GM18861 (cell line): Measurements from ENCODE around the gene C4orf50.

Experiments
- ATAC-seq: cut with Tn5 transposase; IDR thresholded peaks from one replicate; pipeline ENCODE4 v1.9.1; 2021; ENCODE audit not compliant: unreplicated experiment

Gene C4orf50

DNA sequence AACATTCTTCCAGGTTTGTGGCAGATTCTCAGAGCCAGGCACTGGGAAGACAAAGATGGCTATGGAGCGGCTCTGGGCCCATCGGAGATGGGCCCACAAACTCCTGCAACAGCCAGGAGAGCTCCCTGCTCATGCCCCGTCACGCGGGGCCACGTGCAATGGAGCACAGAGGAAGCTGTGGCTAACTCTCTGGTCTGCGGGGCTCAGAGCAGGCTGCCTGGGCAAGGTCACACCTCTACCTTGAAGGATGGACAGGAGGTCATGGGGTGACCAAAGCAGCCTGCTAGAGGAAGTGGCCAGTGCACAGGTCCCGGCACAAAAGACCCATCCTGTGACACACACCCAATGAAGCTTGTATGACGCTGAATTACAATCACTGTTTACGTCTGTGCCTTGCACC lies 45.2 kb downstream of the C4orf50 start:
- ATAC-seq: no peak

- ATAC-seq: no peak
Measured at GRCh38 chr4:5972571-5972970, 45.7 kb downstream of the C4orf50 start.

- ATAC-seq: no peak
Measured at GRCh38 chr4:5971078-5971450, 47.2 kb downstream of the C4orf50 start.

DNA sequence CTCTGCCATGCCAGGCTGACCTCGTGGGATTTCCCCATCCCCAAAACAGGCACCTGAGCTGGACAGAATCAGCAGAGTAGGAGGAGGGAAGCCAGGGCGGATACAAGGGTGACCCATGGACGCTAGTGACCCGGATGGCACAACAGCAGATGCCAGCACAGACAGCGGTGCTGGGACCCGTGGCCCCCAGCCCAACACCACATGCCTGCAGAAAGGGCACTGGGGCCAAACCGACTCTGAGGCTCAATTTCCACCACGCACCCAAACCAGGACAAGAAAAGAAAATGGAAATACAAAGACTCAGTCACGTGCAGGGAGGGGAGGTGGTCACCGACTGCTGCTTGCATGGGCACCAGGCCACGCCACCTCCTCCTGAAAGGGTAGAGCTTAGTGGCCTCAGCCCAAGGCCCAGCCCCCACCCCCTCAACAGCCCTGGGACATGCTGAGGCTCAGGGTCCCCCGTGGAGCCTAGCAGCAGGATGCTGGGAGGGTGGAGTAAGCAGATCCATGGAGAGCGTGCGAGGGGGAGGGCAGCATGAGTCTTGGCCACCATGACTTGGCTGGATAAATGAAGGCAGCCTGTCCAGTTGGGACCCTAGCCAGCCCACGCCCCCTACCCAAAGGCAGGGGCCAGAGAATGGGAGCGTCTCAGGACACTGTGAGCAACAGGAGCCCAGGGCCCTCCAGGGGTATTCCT lies 47.7 kb downstream of the C4orf50 start:
- ATAC-seq: no peak

GRCh38 chr4:5969777-5970176 lies 48.5 kb downstream of the C4orf50 start:
- ATAC-seq: no peak

DNA sequence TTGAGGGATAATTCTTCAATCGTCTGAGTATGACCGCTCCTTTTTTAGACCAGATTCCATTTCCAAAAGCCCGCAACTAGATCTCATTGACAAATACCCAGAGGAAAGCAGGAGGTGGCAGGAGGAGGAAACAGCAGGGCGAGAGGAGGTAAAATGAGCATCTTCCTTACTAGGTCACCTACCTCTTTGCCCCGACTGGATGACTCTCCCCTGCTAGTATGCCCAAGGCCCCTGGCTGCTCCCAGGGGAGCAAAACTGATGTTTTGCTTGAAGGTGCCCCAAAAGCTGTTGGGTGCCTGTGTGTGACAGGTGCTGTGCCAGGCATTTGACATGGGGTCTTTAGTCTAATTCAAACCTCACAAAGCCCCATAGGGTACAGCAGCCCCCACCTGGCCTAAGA lies 48.9 kb downstream of the C4orf50 start:
- ATAC-seq: no peak

GRCh38 chr4:5968246-5968645 lies 50.0 kb downstream of the C4orf50 start:
- no peak for ATAC-seq

DNA sequence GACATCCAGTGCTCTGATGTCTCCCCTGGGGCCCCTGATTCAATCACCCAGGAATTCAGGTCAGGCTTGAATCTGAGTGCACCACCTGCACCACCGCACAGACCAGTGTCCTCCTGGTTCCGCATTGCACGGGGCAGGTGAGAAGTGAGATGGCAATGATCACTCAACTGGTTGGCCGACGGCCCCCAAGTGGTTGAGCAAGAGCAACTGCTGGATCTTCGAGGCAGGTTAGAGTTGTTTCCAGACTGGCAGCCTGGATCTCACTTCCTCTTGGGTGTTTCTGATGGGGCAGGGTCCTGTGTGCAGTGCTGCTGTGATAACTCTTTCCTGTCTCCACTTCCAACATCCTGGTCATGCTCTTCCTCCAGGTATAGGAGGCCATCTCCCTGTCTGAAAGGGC lies 50.4 kb downstream of the C4orf50 start:
- ATAC-seq: no peak

DNA sequence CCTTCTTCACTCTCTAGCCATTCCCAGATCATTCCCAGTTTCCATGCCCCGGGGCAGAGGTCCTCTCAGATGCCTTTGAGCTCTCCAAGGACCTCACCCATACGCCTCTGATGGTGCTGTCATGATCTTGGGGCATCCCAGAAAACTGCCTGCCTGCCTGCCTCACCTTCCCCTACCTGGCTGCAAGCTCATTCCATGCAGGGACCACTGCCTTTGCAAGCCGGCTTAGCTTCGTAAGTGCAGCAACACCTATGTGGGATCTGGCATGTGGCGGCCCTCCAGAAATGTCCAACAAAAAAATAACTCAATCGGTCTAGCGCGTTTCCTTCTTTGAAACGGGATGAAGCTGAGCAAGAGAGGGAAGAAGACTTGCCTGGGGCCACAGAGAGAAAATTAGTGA lies 53.0 kb downstream of the C4orf50 start:
- ATAC-seq: no peak

- ATAC-seq: no peak
Measured at GRCh38 chr4:5964030-5964429, 54.2 kb downstream of the C4orf50 start.

DNA sequence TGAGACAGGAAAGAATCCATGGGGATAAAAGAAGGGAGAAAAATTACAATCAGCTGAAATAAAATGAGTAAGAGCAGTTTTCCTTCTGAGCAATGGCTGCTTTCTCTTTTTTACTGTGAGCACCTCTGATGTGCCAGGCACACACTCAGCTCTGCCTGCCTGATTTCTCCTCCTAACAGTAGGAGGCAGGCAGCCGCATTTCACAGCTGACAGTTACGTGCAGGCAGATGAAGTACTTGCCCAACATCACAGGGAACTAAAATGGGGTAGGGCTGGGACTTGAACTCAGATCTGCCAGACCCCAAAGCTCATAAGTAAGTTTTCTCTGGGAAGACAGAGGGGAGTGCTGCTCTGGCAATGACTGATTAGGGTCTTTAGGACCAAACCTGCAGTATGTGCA lies 54.6 kb downstream of the C4orf50 start:
- ATAC-seq: no peak

- no peak for ATAC-seq
Measured at GRCh38 chr4:5962416-5962815, 55.8 kb downstream of the C4orf50 start.

GRCh38 chr4:5960252-5960880 lies 57.9 kb downstream of the C4orf50 start:
- no peak for ATAC-seq

DNA sequence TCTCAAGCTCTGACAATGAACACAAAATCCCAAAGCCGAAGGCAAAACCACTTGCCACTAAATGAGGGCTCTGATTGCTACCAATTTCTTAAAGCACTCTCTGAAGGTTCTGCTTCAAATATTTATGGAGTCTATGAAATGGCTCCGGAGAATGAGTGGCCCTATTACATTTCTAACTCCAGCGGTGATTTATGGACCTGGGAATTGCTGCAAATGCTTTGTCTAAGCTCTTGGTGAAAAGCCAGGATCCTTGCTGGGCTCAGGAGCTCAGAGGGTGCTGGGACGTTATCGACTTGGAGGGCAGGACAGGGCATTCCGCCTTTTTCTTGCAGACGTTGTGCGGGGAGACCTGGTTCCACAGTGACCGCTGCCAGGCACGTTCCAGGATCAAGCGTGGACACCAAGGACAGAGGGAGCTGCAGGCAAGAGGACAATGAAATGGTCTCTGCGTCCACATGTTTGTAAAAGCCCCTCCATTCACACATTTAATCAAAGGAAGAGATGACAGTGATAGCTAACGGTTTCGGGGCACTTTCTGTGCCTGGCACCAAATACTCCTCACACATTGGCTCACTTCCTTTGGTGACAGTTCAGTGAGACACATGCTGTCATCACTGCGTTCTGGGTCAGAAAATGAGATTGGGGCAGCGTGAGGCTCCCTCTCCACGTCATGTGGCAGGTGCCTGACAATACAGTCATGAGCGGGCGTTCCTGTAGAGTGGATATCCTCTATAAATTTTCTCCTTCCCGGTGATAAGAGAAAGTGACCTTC lies 58.8 kb downstream of the C4orf50 start:
- no peak for ATAC-seq

DNA sequence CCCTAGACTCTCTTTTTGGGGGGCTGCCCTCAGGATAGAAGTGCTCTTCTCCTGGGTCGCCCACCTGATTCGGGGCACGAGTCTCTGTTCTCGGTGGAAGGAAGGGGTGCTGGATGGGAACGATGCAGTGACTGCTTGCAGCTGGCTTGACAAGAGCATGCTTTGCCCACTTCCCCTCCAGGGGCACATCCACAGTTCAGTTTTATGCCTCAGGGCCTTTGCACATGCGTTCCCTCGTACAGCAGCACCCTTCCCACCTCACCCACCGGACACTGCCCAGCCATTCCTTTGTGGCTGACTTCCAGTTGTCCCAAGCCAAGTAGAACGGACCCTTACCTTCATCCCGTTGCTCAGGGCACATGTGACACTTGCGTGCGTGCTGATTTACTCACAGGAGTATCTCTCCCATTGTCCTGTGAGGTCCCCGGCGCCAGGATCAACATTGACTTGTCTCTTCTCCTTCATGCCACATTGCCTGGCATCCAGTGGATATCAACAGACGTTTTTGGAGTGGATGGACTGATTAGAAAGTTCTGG lies 60.0 kb downstream of the C4orf50 start:
- no peak for ATAC-seq

- no peak for ATAC-seq
Measured at GRCh38 chr4:5957076-5957475, 61.2 kb downstream of the C4orf50 start.

GRCh38 chr4:5956285-5957021 lies 61.8 kb downstream of the C4orf50 start:
- no peak for ATAC-seq

DNA sequence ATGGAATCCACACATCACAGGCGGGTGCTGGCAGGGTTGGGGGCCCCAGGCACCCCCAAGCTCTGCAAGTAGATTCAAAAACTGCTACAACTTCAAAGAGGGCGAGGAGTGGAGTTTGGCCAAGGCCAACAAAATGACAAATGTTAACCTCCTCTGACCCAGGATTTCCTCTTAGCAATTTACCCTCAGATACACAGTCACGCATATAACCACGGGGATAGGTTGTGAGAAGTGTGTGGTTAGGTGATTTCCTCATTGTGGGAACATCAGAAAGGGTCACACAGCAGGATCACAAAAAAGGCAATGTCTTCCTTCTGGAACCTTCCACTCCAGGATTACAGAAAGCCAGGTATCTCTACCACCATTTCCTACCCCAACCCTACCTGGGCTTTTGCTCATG lies 62.4 kb downstream of the C4orf50 start:
- ATAC-seq: no peak

- ATAC-seq: no peak
Measured at GRCh38 chr4:5955201-5955821, 62.9 kb downstream of the C4orf50 start.

GRCh38 chr4:5954056-5954760 lies 64.0 kb downstream of the C4orf50 start:
- ATAC-seq: no peak
